Stimulated activated CD4-positive, alpha-beta T cell treated with anti-CD3 and anti-CD28 coated beads, Interleukin-2, amount 100 ng/mL, for 24 hours (primary cell): ENCODE data around the gene PLLP.
"Not testable (repeated sequence)": the region's sequence is repeated elsewhere in the genome, so short reads cannot be mapped to it uniquely, and the experiment has no call there.

ENCODE experiments used
- DNase-seq, 2 donors: peaks; one replicate each; pipeline ENCODE4 v3.0.0-alpha.2; 2020

Gene PLLP

GRCh38 chr16:57301126-57301817, 16.8 kb upstream of the PLLP start:
- no peak for DNase-seq

GRCh38 chr16:57300387-57301125, 16.1 kb upstream of the PLLP start:
- peak; percentile 96 to 99 for DNase-seq

DNA sequence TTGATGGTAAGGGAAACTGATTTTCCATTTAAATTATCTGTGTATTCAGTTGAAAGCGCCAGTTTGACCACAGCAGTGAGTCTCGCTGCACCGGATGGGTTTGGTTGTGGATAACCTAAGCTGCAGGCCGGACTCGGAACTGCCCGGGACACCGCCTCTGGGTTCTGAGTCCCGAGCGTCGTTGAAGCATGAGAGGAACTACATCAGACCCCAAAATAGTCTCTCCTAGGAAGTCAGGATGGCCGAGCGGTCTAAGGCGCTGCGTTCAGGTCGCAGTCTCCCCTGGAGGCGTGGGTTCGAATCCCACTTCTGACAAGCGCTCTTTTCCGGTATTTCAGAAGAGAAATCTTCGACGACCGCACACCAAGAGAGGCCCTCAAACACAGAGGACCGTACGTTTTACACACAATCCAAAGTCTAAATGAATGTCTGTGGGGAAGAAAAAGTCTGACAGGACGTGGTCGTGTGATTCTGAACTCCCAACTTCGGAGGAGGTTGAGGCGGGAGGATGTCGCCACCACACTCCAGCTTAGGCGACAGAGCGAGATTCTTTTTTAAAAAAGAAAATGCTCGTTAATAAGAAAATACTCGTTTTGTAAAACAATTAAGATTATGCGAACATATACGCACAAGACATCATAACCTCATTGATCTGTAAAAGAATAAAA, 15.4 kb upstream of the PLLP start:
- DNase-seq: peak; percentile 86 to 87

- peak; percentile 46 to 53 for DNase-seq
Observed at GRCh38 chr16:57299009-57299718, 14.7 kb upstream of the PLLP start.

- peak; percentile 15 to 32 for DNase-seq
Observed at GRCh38 chr16:57297856-57298255, 13.4 kb upstream of the PLLP start.

GRCh38 chr16:57289391-57290257, 5.2 kb upstream of the PLLP start:
- DNase-seq: no peak

GRCh38 chr16:57285379-57285778, 907 bp upstream of the PLLP start:
- no peak for DNase-seq

GRCh38 chr16:57284952-57285363, 486 bp upstream of the PLLP start:
- DNase-seq: no peak

- DNase-seq: no peak
Observed at GRCh38 chr16:57283959-57284208, 588 bp downstream of the PLLP start.

DNA sequence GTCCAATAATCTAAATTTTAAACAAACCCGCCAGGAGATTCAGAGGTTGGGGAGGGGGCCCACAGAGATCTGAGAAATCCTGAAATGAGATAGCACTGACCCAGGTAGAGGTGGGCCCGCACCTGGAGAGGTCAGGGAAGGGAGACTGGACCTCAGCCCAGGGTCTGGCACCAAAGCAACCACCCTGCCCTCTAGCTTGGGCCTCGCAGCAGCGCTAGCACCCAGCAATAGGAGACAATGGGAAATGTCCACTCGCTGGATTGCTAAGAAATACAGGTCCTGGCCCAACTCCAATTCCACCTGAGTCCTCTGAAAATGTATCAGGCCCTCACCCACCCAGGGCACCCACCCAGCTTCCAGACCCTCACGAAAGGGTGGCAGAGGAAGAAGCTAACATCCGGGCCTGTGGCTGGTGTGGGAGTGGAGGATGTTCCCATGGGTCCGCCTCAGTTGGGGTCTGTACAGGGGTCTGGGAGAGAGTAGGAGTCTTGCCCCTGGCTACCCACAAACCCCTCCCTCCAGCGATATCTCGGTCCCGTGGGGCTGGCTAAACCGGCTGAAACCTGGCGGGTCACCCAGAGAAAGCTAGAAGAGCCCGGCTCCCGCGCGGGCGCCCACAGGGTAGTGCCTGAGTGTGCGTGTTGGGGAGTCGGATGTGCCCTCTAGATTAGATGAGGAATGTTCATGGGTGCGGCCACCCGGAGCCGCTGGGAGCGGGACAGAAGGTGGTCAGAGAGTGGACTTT, 1.1 kb downstream of the PLLP start:
- DNase-seq: no peak

GRCh38 chr16:57282510-57283213, 1.8 kb downstream of the PLLP start:
- DNase-seq: no peak

- no peak for DNase-seq
Observed at GRCh38 chr16:57281791-57282190, 2.7 kb downstream of the PLLP start.

DNA sequence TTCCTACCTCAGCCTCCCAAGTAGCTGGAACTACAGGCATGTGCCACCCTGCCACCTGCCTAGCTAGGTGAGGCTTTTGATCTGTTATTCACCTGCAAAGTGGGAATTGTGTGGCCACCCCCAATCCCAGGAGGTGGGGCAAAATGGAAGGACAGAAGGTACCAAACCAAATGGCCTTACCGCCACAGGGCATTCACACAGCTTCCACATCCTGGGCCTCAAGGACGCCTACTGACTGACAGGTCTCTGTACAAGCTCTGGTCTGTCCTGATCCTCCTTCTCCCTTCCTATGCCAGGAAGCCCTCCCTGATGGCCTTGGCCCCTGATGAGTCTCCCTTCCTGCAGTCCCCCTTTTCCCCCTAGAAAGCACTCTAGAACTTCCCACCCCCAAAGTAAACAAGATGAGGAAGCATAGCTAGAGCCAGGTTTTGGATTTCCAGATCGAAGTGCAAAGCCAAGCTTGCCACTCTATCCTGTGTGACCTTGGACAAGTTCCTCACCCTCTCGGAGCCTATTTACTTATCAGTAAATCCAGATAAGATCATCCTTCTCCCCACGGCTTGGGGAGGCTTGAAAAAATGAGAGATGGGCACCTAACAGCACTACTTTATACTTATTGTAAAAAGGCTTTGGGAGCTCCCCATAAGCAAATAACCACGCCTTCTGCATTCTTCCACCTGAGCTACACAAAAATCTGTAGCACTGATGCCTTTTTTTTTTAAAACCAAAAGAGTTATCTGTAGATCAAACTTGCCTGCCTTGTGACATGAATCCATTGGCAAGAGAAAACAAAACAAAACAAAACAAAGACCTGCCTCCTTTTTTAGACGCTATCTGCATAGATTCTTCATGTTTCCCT, 4.5 kb downstream of the PLLP start:
- DNase-seq: no peak

DNA sequence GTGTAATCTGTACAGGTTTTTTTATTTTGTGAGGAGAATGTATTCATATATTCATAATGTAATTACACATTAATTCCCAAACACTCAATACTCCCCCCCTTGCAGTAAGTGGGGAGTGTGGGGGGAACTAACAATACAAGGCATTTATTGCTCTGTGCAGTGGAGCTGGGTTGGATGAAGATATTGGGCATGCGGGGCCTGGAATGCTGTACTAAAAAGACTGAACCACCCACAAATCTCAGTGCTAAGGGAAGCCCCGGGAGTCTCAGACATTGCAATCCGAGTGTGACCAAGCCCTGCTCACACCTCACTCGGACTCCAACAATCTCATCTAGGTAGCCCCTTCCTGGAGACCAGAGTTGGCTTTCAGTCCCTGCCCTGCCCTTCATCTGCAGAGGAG, 6.0 kb downstream of the PLLP start:
- no peak for DNase-seq

DNA sequence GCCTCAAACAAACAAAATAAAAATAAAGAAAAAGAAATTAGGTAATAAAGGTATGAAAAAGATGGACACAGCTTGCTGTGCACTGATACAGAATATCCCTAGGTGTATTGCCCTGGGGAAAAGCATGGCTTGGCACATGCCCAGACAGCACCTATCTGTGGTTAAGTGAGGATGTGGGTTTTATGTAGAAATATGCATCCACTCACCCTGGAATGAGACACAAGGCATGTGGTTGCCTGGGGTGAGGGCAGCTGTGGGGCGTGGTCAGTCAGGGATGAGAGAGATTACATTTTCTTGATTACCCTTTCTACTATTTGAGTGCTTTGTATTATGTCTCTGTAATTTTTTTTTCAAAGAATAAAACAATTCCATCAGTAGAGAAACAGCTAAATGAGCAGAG, 6.9 kb downstream of the PLLP start:
- DNase-seq: peak; percentile 53 to 61

GRCh38 chr16:57276596-57276995, 7.9 kb downstream of the PLLP start:
- DNase-seq: no peak

GRCh38 chr16:57275946-57276345, 8.5 kb downstream of the PLLP start:
- not testable (repeated sequence) for DNase-seq

DNA sequence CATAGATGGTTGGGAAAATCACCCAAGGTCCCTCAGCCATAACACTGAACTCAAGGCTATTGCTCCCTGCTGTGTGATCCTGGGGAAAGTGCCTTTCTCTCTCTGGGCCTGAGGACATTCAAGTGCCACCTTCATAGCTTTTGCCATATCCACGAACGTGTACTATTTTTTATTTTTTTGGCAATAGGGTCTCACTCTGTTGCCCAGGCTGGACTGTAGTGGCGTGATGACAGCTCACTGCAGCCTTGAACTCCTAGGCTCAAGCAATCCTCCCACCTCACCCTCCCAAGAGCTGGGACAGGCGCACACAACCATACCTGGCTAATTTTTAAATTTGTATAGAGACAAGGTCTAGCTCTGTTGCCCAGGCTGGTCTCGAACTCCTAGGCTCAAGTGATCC, 10.6 kb downstream of the PLLP start:
- DNase-seq: no peak

GRCh38 chr16:57273359-57273758, 11.1 kb downstream of the PLLP start:
- no peak for DNase-seq

DNA sequence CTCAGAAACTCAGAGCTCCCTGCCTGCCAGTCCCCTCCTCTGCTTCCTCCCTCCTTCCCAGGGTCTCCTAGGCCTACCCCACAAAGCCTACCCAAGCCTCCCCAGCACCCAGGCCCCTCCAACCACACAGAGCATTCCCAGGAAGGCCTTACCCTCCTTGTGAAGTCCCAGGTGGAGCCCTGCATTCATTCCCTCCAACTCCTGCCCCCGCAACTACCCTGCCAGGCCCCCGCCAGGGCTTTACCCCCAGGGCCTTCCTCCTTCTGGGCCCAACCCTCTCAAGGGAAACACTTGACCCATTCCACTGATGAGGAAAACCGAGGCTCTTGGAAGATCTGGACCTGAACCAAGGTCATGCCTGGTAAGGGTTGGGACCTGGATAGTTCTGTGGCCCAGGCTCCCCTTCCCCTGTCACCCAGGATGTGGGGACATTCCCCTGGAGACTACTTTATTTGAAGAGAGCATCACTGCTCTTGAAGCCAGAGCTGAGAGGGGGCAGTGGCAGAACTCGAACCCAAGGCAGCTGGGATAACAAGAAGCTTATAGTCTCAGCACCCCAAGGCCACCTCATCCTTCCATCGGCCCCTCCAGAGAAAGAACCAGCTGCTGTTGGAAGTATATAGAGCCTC, 12.5 kb downstream of the PLLP start:
- DNase-seq: no peak
